H9 (cell line): ENCODE results near the gene COL28A1. TPM values are rescaled to one million over a fixed set of nuclear protein-coding genes. Genes with fewer than 3 reads are reported as not detected.

Source experiments
- DNase-seq: peaks from one replicate; pipeline ENCODE4 v3.0.0-alpha.2; 2017
- H2AFZ ChIP-seq: one replicate; pipeline ENCODE4 v1.6.1; 2013; ENCODE audit warnings: mild to moderate bottlenecking, low read length, control low read depth, moderate library complexity
- H2AK5ac ChIP-seq: 2 replicates; pipeline ENCODE4 v1.6.1; 2013; ENCODE audit warnings: low read length, control low read depth, mixed read lengths; ENCODE audit not compliant: insufficient read length
- H2BK120ac ChIP-seq: one replicate; pipeline ENCODE4 v1.6.1; 2013; ENCODE audit warnings: low read depth, mild to moderate bottlenecking, low read length, control low read depth, inconsistent platforms; ENCODE audit not compliant: poor library complexity, severe bottlenecking
- H2BK12ac ChIP-seq: 2 replicates; pipeline ENCODE4 v1.6.1; 2013; ENCODE audit warnings: low read length, control low read depth, mixed read lengths, low read depth; ENCODE audit not compliant: insufficient read length
- H2BK15ac ChIP-seq: 2 replicates; pipeline ENCODE4 v1.6.1; 2013; ENCODE audit warnings: low read depth, low read length, control low read depth
- H2BK20ac ChIP-seq: one replicate; pipeline ENCODE4 v1.6.1; 2013; ENCODE audit warnings: low read depth, mild to moderate bottlenecking, low read length, control low read depth, inconsistent platforms; ENCODE audit not compliant: poor library complexity, severe bottlenecking
- H2BK5ac ChIP-seq: 2 replicates; pipeline ENCODE4 v1.6.1; 2013; ENCODE audit warnings: low read length, control low read depth, mixed read lengths; ENCODE audit not compliant: insufficient read length
- H3K14ac ChIP-seq: 2 replicates; pipeline ENCODE4 v1.6.1; 2013; ENCODE audit warnings: low read length, control low read depth; ENCODE audit not compliant: insufficient read depth
- H3K18ac ChIP-seq: 2 replicates; pipeline ENCODE4 v1.6.1; 2013; ENCODE audit warnings: low read depth, mild to moderate bottlenecking, mixed read lengths, low read length, control low read depth; ENCODE audit not compliant: insufficient read length
- H3K23ac ChIP-seq: 2 replicates; pipeline ENCODE4 v1.6.1; 2013; ENCODE audit warnings: low read length, control low read depth, mixed read lengths, low read depth; ENCODE audit not compliant: insufficient read length
- H3K23me2 ChIP-seq: 2 replicates; pipeline ENCODE4 v1.6.1; 2013; ENCODE audit warnings: low read depth, mild to moderate bottlenecking, mixed read lengths, low read length, control low read depth; ENCODE audit not compliant: insufficient read length, poor library complexity, severe bottlenecking
- H3K27ac ChIP-seq: 2 replicates; pipeline ENCODE4 v1.5.1; 2013; ENCODE audit warnings: low read length, control low read depth, mixed read lengths, low read depth; ENCODE audit not compliant: insufficient read length
- H3K27me3 ChIP-seq: 2 replicates; pipeline ENCODE4 v1.6.1; 2013; ENCODE audit warnings: low read length, control low read depth, inconsistent platforms; ENCODE audit not compliant: insufficient read depth
- H3K4ac ChIP-seq: 2 replicates; pipeline ENCODE4 v1.6.1; 2013; ENCODE audit warnings: low read depth, mild to moderate bottlenecking, control low read depth, inconsistent platforms, low read length, moderate library complexity
- H3K4me1 ChIP-seq: 2 replicates; pipeline ENCODE4 v1.6.1; 2013; ENCODE audit warnings: low read length, control low read depth, inconsistent platforms; ENCODE audit not compliant: insufficient read depth
- H3K4me2 ChIP-seq: 2 replicates; pipeline ENCODE4 v1.6.1; 2013; ENCODE audit warnings: low read length, control low read depth, mixed read lengths; ENCODE audit not compliant: insufficient read length, insufficient read depth
- H3K56ac ChIP-seq: 2 replicates; pipeline ENCODE4 v1.6.1; 2013; ENCODE audit warnings: low read depth, mild to moderate bottlenecking, mixed read lengths, low read length, control low read depth; ENCODE audit not compliant: insufficient read length
- H3K79me1 ChIP-seq: 2 replicates; pipeline ENCODE4 v1.6.1; 2013; ENCODE audit warnings: low read depth, mild to moderate bottlenecking, moderate library complexity, low read length, control low read depth, inconsistent platforms; ENCODE audit not compliant: insufficient read depth, poor library complexity, severe bottlenecking
- H3K79me2 ChIP-seq: 2 replicates; pipeline ENCODE4 v1.6.1; 2013; ENCODE audit warnings: low read length, control low read depth, inconsistent platforms; ENCODE audit not compliant: insufficient read depth
- H3K9ac ChIP-seq: 2 replicates; pipeline ENCODE4 v1.6.1; 2013; ENCODE audit warnings: low read length, control low read depth, mixed read lengths; ENCODE audit not compliant: insufficient read length; ENCODE audit errors: extremely low read depth
- H3K9me3 ChIP-seq: one replicate; pipeline ENCODE4 v1.6.1; 2013; ENCODE audit warnings: low read depth, low read length, inconsistent platforms; ENCODE audit not compliant: control insufficient read depth
- H3T11ph ChIP-seq: one replicate; pipeline ENCODE4 v1.6.1; 2013; ENCODE audit warnings: mild to moderate bottlenecking, low read length, control low read depth, inconsistent platforms
- H4K20me1 ChIP-seq: one replicate; pipeline ENCODE4 v1.6.1; 2013; ENCODE audit not compliant: control insufficient read depth, insufficient read length, insufficient read depth
- H4K5ac ChIP-seq: 2 replicates; pipeline ENCODE4 v1.6.1; 2013; ENCODE audit warnings: low read depth, mild to moderate bottlenecking, mixed read lengths, low read length, control low read depth; ENCODE audit not compliant: insufficient read length
- H4K8ac ChIP-seq: replicated peaks from 2 replicates; pipeline ENCODE4 v1.6.1; 2013; ENCODE audit warnings: low read length, control low read depth, mixed read lengths, low read depth; ENCODE audit not compliant: insufficient read length
- H4K91ac ChIP-seq: 2 replicates; pipeline ENCODE4 v1.6.1; 2013; ENCODE audit warnings: low read depth, mild to moderate bottlenecking, moderate library complexity, mixed read lengths, low read length, control low read depth; ENCODE audit not compliant: insufficient read length
- H3K27ac Mint-ChIP-seq, 3 experiments: 2 replicates in 2 of 3; 3 replicates in 1 of 3; pipeline ENCODE4 v1.8.0; 2020 to 2021; ENCODE audit warnings: mixed read lengths in 3 of 3, mild to moderate bottlenecking in 1 of 3, moderate library complexity in 1 of 3
- H3K27me3 Mint-ChIP-seq: 2 replicates; pipeline ENCODE4 v1.8.0; 2021; ENCODE audit warnings: low read depth, mild to moderate bottlenecking, moderate library complexity, mixed read lengths
- H3K36me3 Mint-ChIP-seq, 3 experiments: 2 replicates in 2 of 3; 3 replicates in 1 of 3; pipeline ENCODE4 v1.8.0; 2020 to 2021; ENCODE audit warnings: low read depth in 3 of 3, mixed read lengths in 3 of 3; ENCODE audit not compliant: insufficient read depth in 1 of 3
- H3K4me1 Mint-ChIP-seq, 2 experiments: 2 replicates each; pipeline ENCODE4 v1.8.0; 2020; ENCODE audit warnings: mixed read lengths in 2 of 2
- H3K4me3 Mint-ChIP-seq, 2 experiments: 2 replicates in 1 of 2; 3 replicates in 1 of 2; pipeline ENCODE4 v1.8.0; 2020 to 2021; ENCODE audit warnings: mild to moderate bottlenecking in 2 of 2, mixed read lengths in 2 of 2, moderate library complexity in 1 of 2
- H3K9me3 Mint-ChIP-seq, 2 experiments: 2 replicates in 1 of 2; 3 replicates in 1 of 2; pipeline ENCODE4 v1.8.0; 2020; ENCODE audit warnings: mild to moderate bottlenecking in 2 of 2, mixed read lengths in 2 of 2, moderate library complexity in 1 of 2
- WGBS: extraction: QIAGEN DNeasy Blood & Tissue Kit; methylation state at CpG from one replicate; pipeline ENCODE4 v1.1.7; 2013; ENCODE audit warnings: missing lambda C conversion rate, low lambda C conversion rate, mixed read lengths; ENCODE audit not compliant: insufficient read length; ENCODE audit errors: extremely low coverage; 5-methylcytosine and 5-hydroxymethylcytosine counted together
- total RNA-seq: library from RNA; stranded (reverse); gene quantifications from 2 replicates; pipeline ENCODE4 v1.2.1, GENCODE V29; 2021
- TF ChIP-seq, protein P1 (sequence below): fragments of 200-600 bp; sonication (generic); conservative IDR thresholded peaks from 3 replicates; pipeline ENCODE4 v1.8.0; 2021; ENCODE audit warnings: antibody characterized with exemption, mild to moderate bottlenecking

The COL28A1 gene
- total RNA-seq, 1 experiment from 2014 or later: 0.66 TPM

GRCh38 chr7:7327423-7327822, 208.2 kb downstream of the COL28A1 start:
- H3K4me3 Mint-ChIP-seq: no peak overlapping the region
- H3K23ac ChIP-seq: no peak overlapping the region
- H3K4ac ChIP-seq: no peak overlapping the region
- H2BK120ac ChIP-seq: no peak overlapping the region
- H3K9ac ChIP-seq: no peak overlapping the region
- no peak overlapping the region for H4K8ac ChIP-seq
- H3K9me3 ChIP-seq: no peaks in the 10 kb centered on the region
- peaks cover 4 to 6% of the 10 kb centered on the region in 2 experiments; a peak in 3 of 4 replicates for H3K4me1 Mint-ChIP-seq
- no peak overlapping the region for H2BK5ac ChIP-seq
- H3K9me3 Mint-ChIP-seq: no peaks in the 10 kb centered on the region
- no peak overlapping the region for H3K18ac ChIP-seq
- H2AFZ ChIP-seq: no peak overlapping the region
- no peaks in the 10 kb centered on the region for H4K20me1 ChIP-seq
- no peak overlapping the region for H2BK12ac ChIP-seq
- no CpG with 5 or more reads among the region's 2 CpGs for WGBS
- H3K27me3 Mint-ChIP-seq: peaks cover 3% of the 10 kb centered on the region; the same call in 1 of the 2 replicates
- no peaks in the 10 kb centered on the region for H3K36me3 Mint-ChIP-seq
- no peak overlapping the region for H3K56ac ChIP-seq
- TF ChIP-seq, protein P1, sequence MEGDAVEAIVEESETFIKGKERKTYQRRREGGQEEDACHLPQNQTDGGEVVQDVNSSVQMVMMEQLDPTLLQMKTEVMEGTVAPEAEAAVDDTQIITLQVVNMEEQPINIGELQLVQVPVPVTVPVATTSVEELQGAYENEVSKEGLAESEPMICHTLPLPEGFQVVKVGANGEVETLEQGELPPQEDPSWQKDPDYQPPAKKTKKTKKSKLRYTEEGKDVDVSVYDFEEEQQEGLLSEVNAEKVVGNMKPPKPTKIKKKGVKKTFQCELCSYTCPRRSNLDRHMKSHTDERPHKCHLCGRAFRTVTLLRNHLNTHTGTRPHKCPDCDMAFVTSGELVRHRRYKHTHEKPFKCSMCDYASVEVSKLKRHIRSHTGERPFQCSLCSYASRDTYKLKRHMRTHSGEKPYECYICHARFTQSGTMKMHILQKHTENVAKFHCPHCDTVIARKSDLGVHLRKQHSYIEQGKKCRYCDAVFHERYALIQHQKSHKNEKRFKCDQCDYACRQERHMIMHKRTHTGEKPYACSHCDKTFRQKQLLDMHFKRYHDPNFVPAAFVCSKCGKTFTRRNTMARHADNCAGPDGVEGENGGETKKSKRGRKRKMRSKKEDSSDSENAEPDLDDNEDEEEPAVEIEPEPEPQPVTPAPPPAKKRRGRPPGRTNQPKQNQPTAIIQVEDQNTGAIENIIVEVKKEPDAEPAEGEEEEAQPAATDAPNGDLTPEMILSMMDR: no peak
- H3K23me2 ChIP-seq: no peaks in the 10 kb centered on the region
- H3T11ph ChIP-seq: no peak overlapping the region
- H3K27ac ChIP-seq: no peak overlapping the region
- H3K79me1 ChIP-seq: no peaks in the 10 kb centered on the region
- H3K4me2 ChIP-seq: no peak overlapping the region
- no peak overlapping the region for H2BK15ac ChIP-seq
- H4K91ac ChIP-seq: no peak overlapping the region
- H2AK5ac ChIP-seq: no peak overlapping the region
- no peak overlapping the region for H2BK20ac ChIP-seq
- no peak overlapping the region for H4K5ac ChIP-seq
- no peak for DNase-seq
- H3K14ac ChIP-seq: no peak overlapping the region
- no peak overlapping the region for H3K27ac Mint-ChIP-seq
- H3K79me2 ChIP-seq: no peaks in the 10 kb centered on the region
- no peaks in the 10 kb centered on the region for H3K27me3 ChIP-seq
- H3K4me1 ChIP-seq: no peaks in the 10 kb centered on the region
